H9 (cell line): ENCODE results near the gene RSPH4A. TPM values are rescaled to one million over a fixed set of nuclear protein-coding genes. Genes with fewer than 3 reads are reported as not detected.

ENCODE experiments used
- DNase-seq: peaks from one replicate; pipeline ENCODE4 v3.0.0-alpha.2; 2017
- H2AFZ ChIP-seq: one replicate; pipeline ENCODE4 v1.6.1; 2013; ENCODE audit warnings: mild to moderate bottlenecking, low read length, control low read depth, moderate library complexity
- H2AK5ac ChIP-seq: 2 replicates; pipeline ENCODE4 v1.6.1; 2013; ENCODE audit warnings: low read length, control low read depth, mixed read lengths; ENCODE audit not compliant: insufficient read length
- H2BK120ac ChIP-seq: one replicate; pipeline ENCODE4 v1.6.1; 2013; ENCODE audit warnings: low read depth, mild to moderate bottlenecking, low read length, control low read depth, inconsistent platforms; ENCODE audit not compliant: poor library complexity, severe bottlenecking
- H2BK12ac ChIP-seq: 2 replicates; pipeline ENCODE4 v1.6.1; 2013; ENCODE audit warnings: low read length, control low read depth, mixed read lengths, low read depth; ENCODE audit not compliant: insufficient read length
- H2BK15ac ChIP-seq: 2 replicates; pipeline ENCODE4 v1.6.1; 2013; ENCODE audit warnings: low read depth, low read length, control low read depth
- H2BK20ac ChIP-seq: one replicate; pipeline ENCODE4 v1.6.1; 2013; ENCODE audit warnings: low read depth, mild to moderate bottlenecking, low read length, control low read depth, inconsistent platforms; ENCODE audit not compliant: poor library complexity, severe bottlenecking
- H2BK5ac ChIP-seq: 2 replicates; pipeline ENCODE4 v1.6.1; 2013; ENCODE audit warnings: low read length, control low read depth, mixed read lengths; ENCODE audit not compliant: insufficient read length
- H3K14ac ChIP-seq: 2 replicates; pipeline ENCODE4 v1.6.1; 2013; ENCODE audit warnings: low read length, control low read depth; ENCODE audit not compliant: insufficient read depth
- H3K18ac ChIP-seq: 2 replicates; pipeline ENCODE4 v1.6.1; 2013; ENCODE audit warnings: low read depth, mild to moderate bottlenecking, mixed read lengths, low read length, control low read depth; ENCODE audit not compliant: insufficient read length
- H3K23ac ChIP-seq: 2 replicates; pipeline ENCODE4 v1.6.1; 2013; ENCODE audit warnings: low read length, control low read depth, mixed read lengths, low read depth; ENCODE audit not compliant: insufficient read length
- H3K23me2 ChIP-seq: 2 replicates; pipeline ENCODE4 v1.6.1; 2013; ENCODE audit warnings: low read depth, mild to moderate bottlenecking, mixed read lengths, low read length, control low read depth; ENCODE audit not compliant: insufficient read length, poor library complexity, severe bottlenecking
- H3K27ac ChIP-seq: 2 replicates; pipeline ENCODE4 v1.5.1; 2013; ENCODE audit warnings: low read length, control low read depth, mixed read lengths, low read depth; ENCODE audit not compliant: insufficient read length
- H3K27me3 ChIP-seq: 2 replicates; pipeline ENCODE4 v1.6.1; 2013; ENCODE audit warnings: low read length, control low read depth, inconsistent platforms; ENCODE audit not compliant: insufficient read depth
- H3K4ac ChIP-seq: 2 replicates; pipeline ENCODE4 v1.6.1; 2013; ENCODE audit warnings: low read depth, mild to moderate bottlenecking, control low read depth, inconsistent platforms, low read length, moderate library complexity
- H3K4me1 ChIP-seq: 2 replicates; pipeline ENCODE4 v1.6.1; 2013; ENCODE audit warnings: low read length, control low read depth, inconsistent platforms; ENCODE audit not compliant: insufficient read depth
- H3K4me2 ChIP-seq: 2 replicates; pipeline ENCODE4 v1.6.1; 2013; ENCODE audit warnings: low read length, control low read depth, mixed read lengths; ENCODE audit not compliant: insufficient read length, insufficient read depth
- H3K56ac ChIP-seq: 2 replicates; pipeline ENCODE4 v1.6.1; 2013; ENCODE audit warnings: low read depth, mild to moderate bottlenecking, mixed read lengths, low read length, control low read depth; ENCODE audit not compliant: insufficient read length
- H3K79me1 ChIP-seq: 2 replicates; pipeline ENCODE4 v1.6.1; 2013; ENCODE audit warnings: low read depth, mild to moderate bottlenecking, moderate library complexity, low read length, control low read depth, inconsistent platforms; ENCODE audit not compliant: insufficient read depth, poor library complexity, severe bottlenecking
- H3K79me2 ChIP-seq: 2 replicates; pipeline ENCODE4 v1.6.1; 2013; ENCODE audit warnings: low read length, control low read depth, inconsistent platforms; ENCODE audit not compliant: insufficient read depth
- H3K9ac ChIP-seq: 2 replicates; pipeline ENCODE4 v1.6.1; 2013; ENCODE audit warnings: low read length, control low read depth, mixed read lengths; ENCODE audit not compliant: insufficient read length; ENCODE audit errors: extremely low read depth
- H3K9me3 ChIP-seq: one replicate; pipeline ENCODE4 v1.6.1; 2013; ENCODE audit warnings: low read depth, low read length, inconsistent platforms; ENCODE audit not compliant: control insufficient read depth
- H3T11ph ChIP-seq: one replicate; pipeline ENCODE4 v1.6.1; 2013; ENCODE audit warnings: mild to moderate bottlenecking, low read length, control low read depth, inconsistent platforms
- H4K20me1 ChIP-seq: one replicate; pipeline ENCODE4 v1.6.1; 2013; ENCODE audit not compliant: control insufficient read depth, insufficient read length, insufficient read depth
- H4K5ac ChIP-seq: 2 replicates; pipeline ENCODE4 v1.6.1; 2013; ENCODE audit warnings: low read depth, mild to moderate bottlenecking, mixed read lengths, low read length, control low read depth; ENCODE audit not compliant: insufficient read length
- H4K8ac ChIP-seq: replicated peaks from 2 replicates; pipeline ENCODE4 v1.6.1; 2013; ENCODE audit warnings: low read length, control low read depth, mixed read lengths, low read depth; ENCODE audit not compliant: insufficient read length
- H4K91ac ChIP-seq: 2 replicates; pipeline ENCODE4 v1.6.1; 2013; ENCODE audit warnings: low read depth, mild to moderate bottlenecking, moderate library complexity, mixed read lengths, low read length, control low read depth; ENCODE audit not compliant: insufficient read length
- H3K27ac Mint-ChIP-seq, 3 experiments: 2 replicates in 2 of 3; 3 replicates in 1 of 3; pipeline ENCODE4 v1.8.0; 2020 to 2021; ENCODE audit warnings: mixed read lengths in 3 of 3, mild to moderate bottlenecking in 1 of 3, moderate library complexity in 1 of 3
- H3K27me3 Mint-ChIP-seq: 2 replicates; pipeline ENCODE4 v1.8.0; 2021; ENCODE audit warnings: low read depth, mild to moderate bottlenecking, moderate library complexity, mixed read lengths
- H3K36me3 Mint-ChIP-seq, 3 experiments: 2 replicates in 2 of 3; 3 replicates in 1 of 3; pipeline ENCODE4 v1.8.0; 2020 to 2021; ENCODE audit warnings: low read depth in 3 of 3, mixed read lengths in 3 of 3; ENCODE audit not compliant: insufficient read depth in 1 of 3
- H3K4me1 Mint-ChIP-seq, 2 experiments: 2 replicates each; pipeline ENCODE4 v1.8.0; 2020; ENCODE audit warnings: mixed read lengths in 2 of 2
- H3K4me3 Mint-ChIP-seq, 2 experiments: 2 replicates in 1 of 2; 3 replicates in 1 of 2; pipeline ENCODE4 v1.8.0; 2020 to 2021; ENCODE audit warnings: mild to moderate bottlenecking in 2 of 2, mixed read lengths in 2 of 2, moderate library complexity in 1 of 2
- H3K9me3 Mint-ChIP-seq, 2 experiments: 2 replicates in 1 of 2; 3 replicates in 1 of 2; pipeline ENCODE4 v1.8.0; 2020; ENCODE audit warnings: mild to moderate bottlenecking in 2 of 2, mixed read lengths in 2 of 2, moderate library complexity in 1 of 2
- CTCF ChIP-seq: fragments of 200-600 bp; sonication (generic); conservative IDR thresholded peaks from 3 replicates; pipeline ENCODE4 v1.8.0; 2021; ENCODE audit warnings: antibody characterized with exemption, mild to moderate bottlenecking
- WGBS: extraction: QIAGEN DNeasy Blood & Tissue Kit; methylation state at CpG from one replicate; pipeline ENCODE4 v1.1.7; 2013; ENCODE audit warnings: missing lambda C conversion rate, low lambda C conversion rate, mixed read lengths; ENCODE audit not compliant: insufficient read length; ENCODE audit errors: extremely low coverage; 5-methylcytosine and 5-hydroxymethylcytosine counted together
- total RNA-seq: library from RNA; stranded (reverse); gene quantifications from 2 replicates; pipeline ENCODE4 v1.2.1, GENCODE V29; 2021

Gene RSPH4A
- total RNA-seq, 1 experiment from 2014 or later: 0.31 TPM

GRCh38 chr6:116631379-116631990 lies 15.2 kb downstream of the RSPH4A start:
- no peaks in the 10 kb centered on the region for H3K9me3 Mint-ChIP-seq
- no peaks in the 10 kb centered on the region for H4K20me1 ChIP-seq
- H3K4me1 Mint-ChIP-seq: no peaks in the 10 kb centered on the region
- H3K4me2 ChIP-seq: no peak overlapping the region
- no peaks in the 10 kb centered on the region for H3K4me1 ChIP-seq
- H2BK120ac ChIP-seq: no peak overlapping the region
- no CpG with 5 or more reads among the region's 5 CpGs for WGBS
- H3K27me3 Mint-ChIP-seq: no peaks in the 10 kb centered on the region; the same call in 1 of the 2 replicates
- H2BK15ac ChIP-seq: no peak overlapping the region
- no peak overlapping the region for H3K23ac ChIP-seq
- no peak overlapping the region for H2BK12ac ChIP-seq
- H3T11ph ChIP-seq: no peak overlapping the region
- no peaks in the 10 kb centered on the region for H3K23me2 ChIP-seq
- no peak overlapping the region for H2AFZ ChIP-seq
- no peak overlapping the region for H3K27ac ChIP-seq
- H2AK5ac ChIP-seq: no peak overlapping the region
- no peak overlapping the region for H3K4me3 Mint-ChIP-seq
- H3K27ac Mint-ChIP-seq: peak overlapping the region in 2 of 3 experiments; percentile 77 to 91; a peak in 3 of 7 replicates
- DNase-seq: peak; percentile 41
- no peak overlapping the region for H2BK20ac ChIP-seq
- no peak overlapping the region for H3K56ac ChIP-seq
- no peak overlapping the region for H4K8ac ChIP-seq
- H3K9me3 ChIP-seq: no peaks in the 10 kb centered on the region
- no peak overlapping the region for H3K4ac ChIP-seq
- H3K9ac ChIP-seq: no peak overlapping the region
- no peak overlapping the region for H3K18ac ChIP-seq
- H3K36me3 Mint-ChIP-seq: peaks cover 0 to 14% (median 5%) of the 10 kb centered on the region in 3 experiments; a peak in 5 of 7 replicates
- TF ChIP-seq CTCF: no peak
- H3K79me2 ChIP-seq: no peaks in the 10 kb centered on the region
- H3K79me1 ChIP-seq: no peaks in the 10 kb centered on the region
- no peak overlapping the region for H2BK5ac ChIP-seq
- no peak overlapping the region for H4K5ac ChIP-seq
- no peak overlapping the region for H3K14ac ChIP-seq
- H4K91ac ChIP-seq: no peak overlapping the region
- no peaks in the 10 kb centered on the region for H3K27me3 ChIP-seq
